GM12878 (cell line): Measurements from ENCODE around the gene ADCY7. TPM values are rescaled to one million over a fixed set of nuclear protein-coding genes. Genes with fewer than 3 reads are reported as not detected.

Source experiments
- ATAC-seq: fragments of 200-7000 bp; cut with Tn5 transposase; 3 replicates; pipeline ENCODE4 v1.9.1; 2020; ENCODE audit warnings: mild to moderate bottlenecking, moderate library complexity
- BruUV-seq: library from RNA; stranded (reverse); fragments of 400-500 nt; replicated peaks from 2 replicates; lab custom pipeline; 2021; lab: Mats Ljungman, UMichigan
- CTCF ChIA-PET: fragments of 300-600 bp; sonication (Branson Sonifier 250); formaldehyde crosslinking; extraction: SDS; loops from one replicate; lab custom pipeline; 2021; ENCODE audit warnings: inconsistent platforms; lab: Yijun Ruan, JAX
- POLR2A ChIA-PET: fragments of 350-600 bp; formaldehyde crosslinking; extraction: SDS; loops from one replicate; lab custom pipeline; 2021; ENCODE audit warnings: inconsistent platforms; lab: Charles Lee
- RAD21 ChIA-PET: fragments of 300-600 bp; sonication (Branson Sonifier 250); formaldehyde crosslinking; loops from one replicate; lab custom pipeline; 2023; ENCODE audit warnings: antibody characterized with exemption; ENCODE audit not compliant: unreplicated experiment; lab: Charles Lee
- SMC1A ChIA-PET: fragments of 300-600 bp; sonication (Branson Sonifier 250); formaldehyde crosslinking; loops from one replicate; lab custom pipeline; 2023; ENCODE audit not compliant: unreplicated experiment, uncharacterized antibody; lab: Charles Lee
- DNase-seq: peaks from one replicate; pipeline ENCODE4 v3.0.0-alpha.2; 2011; ENCODE audit warnings: low read depth, low spot score
- FAIRE-seq: peaks from 3 replicates; lab custom pipeline; 2011; peaks lifted over from hg19 to GRCh38; lab: Jason Lieb, UNC
- H2AFZ ChIP-seq: 2 replicates; pipeline ENCODE4 v1.6.0; 2011; ENCODE audit warnings: low read depth, low read length, control low read depth; ENCODE audit not compliant: control insufficient read depth
- H3K27ac ChIP-seq: 2 replicates; pipeline ENCODE4 v1.5.1; 2011; ENCODE audit warnings: control low read depth; ENCODE audit not compliant: control insufficient read depth, insufficient read depth
- H3K27me3 ChIP-seq, 2 experiments: replicated peaks in 1 of 2; 2 replicates each; pipeline versions ENCODE4 v1.6.0 to v1.6.1; 2011; ENCODE audit warnings: low read length in 1 of 2; ENCODE audit not compliant: control insufficient read depth in 2 of 2, insufficient read depth in 2 of 2
- H3K36me3 ChIP-seq, 2 experiments: 2 replicates each; pipeline ENCODE4 v1.5.1; 2011; ENCODE audit warnings: low read length in 1 of 2; ENCODE audit not compliant: control insufficient read depth in 2 of 2, insufficient read depth in 2 of 2
- H3K4me1 ChIP-seq: 2 replicates; pipeline ENCODE4 v1.6.1; 2011; ENCODE audit warnings: mild to moderate bottlenecking, low read length, moderate library complexity, mixed read lengths; ENCODE audit not compliant: control insufficient read depth, insufficient read depth
- H3K4me2 ChIP-seq: 2 replicates; pipeline ENCODE4 v1.6.0; 2011; ENCODE audit warnings: control low read depth; ENCODE audit not compliant: control insufficient read depth, insufficient read depth
- H3K4me3 ChIP-seq: fragments of 200-600 bp; sonication (generic); 2 replicates; pipeline ENCODE4 v1.5.1; 2016
- H3K79me2 ChIP-seq: 2 replicates; pipeline ENCODE4 v1.6.0; 2011; ENCODE audit warnings: low read length; ENCODE audit not compliant: control insufficient read depth, insufficient read depth
- H3K9ac ChIP-seq: 2 replicates; pipeline ENCODE4 v1.8.0; 2011; ENCODE audit warnings: low read length, control low read depth, mixed read lengths; ENCODE audit not compliant: control insufficient read depth, insufficient read depth
- H3K9me3 ChIP-seq: replicated peaks from 3 replicates; pipeline ENCODE4 v1.5.1; 2011; ENCODE audit warnings: mild to moderate bottlenecking, low read length; ENCODE audit not compliant: control insufficient read depth, insufficient read depth
- H4K20me1 ChIP-seq: 2 replicates; pipeline ENCODE4 v1.6.0; 2011; ENCODE audit not compliant: control insufficient read depth, insufficient read depth
- ATF7 ChIP-seq: fragments of 450-650 bp; IDR thresholded peaks from 2 replicates; pipeline ENCODE4 v1.6.1; 2016; ENCODE audit warnings: low read depth, mild to moderate bottlenecking
- JUNB ChIP-seq: IDR thresholded peaks from 2 replicates; pipeline ENCODE4 v1.6.1; 2016; ENCODE audit warnings: antibody characterized with exemption, mild to moderate bottlenecking
- ZNF687 ChIP-seq: fragments of 450-650 bp; IDR thresholded peaks from 2 replicates; pipeline ENCODE4 v1.6.1; 2017; ENCODE audit warnings: mild to moderate bottlenecking, moderate library complexity
- WGBS: methylation state at CpG from one replicate; pipeline ENCODE4 v1.1.6; 2016; ENCODE audit warnings: low lambda C conversion rate; ENCODE audit not compliant: insufficient replicate concordance, insufficient coverage; ENCODE audit errors: missing lambda C conversion rate; 5-methylcytosine and 5-hydroxymethylcytosine counted together
- in situ Hi-C: fragments of 300-500 bp; cut with MboI; formaldehyde crosslinking; loops from 9 replicates; pipeline ENCODE4 v1.14.3; 2018; ENCODE audit warnings: mixed read lengths
- intact Hi-C: fragments of 100-400 bp; cut with micrococcal nuclease; formaldehyde crosslinking; loops from one replicate; pipeline ENCODE4 v1.14.2; 2022; ENCODE audit not compliant: unreplicated experiment
- polyA plus RNA-seq, 11 experiments: library from polyadenylated mRNA; depleted of rRNA in 4 of 11; unstranded in 6 of 11; stranded (reverse) in 5 of 11; fragments of >200 nt; fragmentation: Nextera tagmentation in 4 of 11; fragmentation: Illumina TruSeq in 1 of 11; extraction: Ambion mirVana in 4 of 11; extraction: Trizol in 1 of 11; gene quantifications; 1 replicate in 1 of 11; 2 replicates in 10 of 11; pipeline versions ENCODE4 v1.2.1 to v1.2.3, GENCODE V29; 2011 to 2016; ENCODE audit warnings: inconsistent platforms in 2 of 11, missing spikeins in 2 of 11, low read depth in 1 of 11
- total RNA-seq, 4 experiments: library from RNA; depleted of rRNA in 3 of 4; stranded (reverse); fragments of >200 nt in 3 of 4; fragmentation: Illumina TruSeq in 1 of 4; extraction: Trizol in 1 of 4; gene quantifications; 2 replicates each; pipeline versions ENCODE4 v1.2.1 to v1.2.3, GENCODE V29; 2013 to 2021

Gene ADCY7
- total and polyA plus RNA-seq, 10 of the 15 experiments (the other 5 are each of a cell fraction or from before 2014, with no cell fraction given), result 1.2 to 87.9 (median 24.4) TPM

DNA sequence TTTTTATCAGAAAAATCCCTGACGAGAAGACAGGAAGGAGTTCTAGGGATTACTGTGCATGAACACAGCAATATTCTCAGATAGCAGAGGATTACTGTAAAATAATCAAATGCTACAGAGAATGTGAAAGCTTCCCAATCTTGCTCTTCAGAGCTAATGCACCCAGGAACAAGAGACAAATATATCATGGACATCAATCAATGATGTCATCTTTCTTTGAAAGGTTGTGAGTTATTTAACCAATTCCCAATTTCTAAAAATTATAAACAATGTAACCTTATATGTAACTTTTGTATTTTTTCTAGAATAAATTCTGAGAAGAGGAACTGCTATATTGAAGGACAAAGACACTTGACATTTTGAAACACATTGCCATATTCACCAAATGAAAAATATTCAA is 56.0 kb downstream of the ADCY7 start:
- in situ Hi-C loops, result no loop called here
- no peaks in the 10 kb centered on the region for H4K20me1 ChIP-seq
- no peak overlapping the region for H3K4me2 ChIP-seq
- no peaks in the 10 kb centered on the region for H3K9me3 ChIP-seq
- DNase-seq (no peak), FAIRE-seq (no peak), ATAC-seq (no peak)
- H3K36me3 ChIP-seq, result peaks cover 19 to 40% of the 10 kb centered on the region in 2 experiments
- BruUV-seq, result no TSS peak
- POLR2A ChIA-PET, result no interaction called here
- TF ChIP-seq ZNF687, result no peak
- TF ChIP-seq ATF7, result peak; percentile 47
- no peak for TF ChIP-seq JUNB
- no peaks in the 10 kb centered on the region for H3K27me3 ChIP-seq
- no peak overlapping the region for H2AFZ ChIP-seq
- CTCF ChIA-PET, result interaction anchor here (0.8 to 2.6 kb wide), 6 partner anchors 31 to 484 kb away, joined by 3 to 10 read pairs (median 4); partner anchors contain the start of gene CNEP1R1
- WGBS, result 59% methylated on average over 1 of the region's 1 CpG
- peaks cover 1% of the 10 kb centered on the region; the same call in 1 of the 2 replicates for H3K4me1 ChIP-seq
- H3K4me3 ChIP-seq, result no peak overlapping the region
- H3K9ac ChIP-seq, result no peak overlapping the region
- intact Hi-C loops, result loop anchor here (10.0 kb wide), 1 partner anchor 108 kb away; no protein-coding TSS in a partner anchor
- H3K79me2 ChIP-seq, result no peaks in the 10 kb centered on the region
- no peak overlapping the region for H3K27ac ChIP-seq
- SMC1A ChIA-PET, result interaction anchor here (0.8 to 1.9 kb wide), 10 partner anchors 17 to 484 kb away, joined by 3 to 5 read pairs (median 3); no protein-coding TSS in a partner anchor
- RAD21 ChIA-PET, result interaction anchor here (0.8 to 1.0 kb wide), 2 partner anchors 39 to 40 kb away, joined by 3 read pairs; no protein-coding TSS in a partner anchor
